Neural progenitor cell (in vitro differentiated cells): Measurements from ENCODE around the gene SLC46A2.

Experiments
- CTCF ChIP-seq: fragments of 200-600 bp; sonication (generic); IDR thresholded peaks from 2 replicates; pipeline ENCODE4 v1.5.1; 2017; ENCODE audit warnings: antibody characterized with exemption, mild to moderate bottlenecking
- EZH2 ChIP-seq: fragments of 200-600 bp; sonication (generic); IDR thresholded peaks from 2 replicates; pipeline ENCODE4 v1.6.1; 2017; ENCODE audit warnings: antibody characterized with exemption, mild to moderate bottlenecking, moderate library complexity
- EZH2phosphoT487 ChIP-seq: fragments of 200-600 bp; sonication (generic); IDR thresholded peaks from 2 replicates; pipeline ENCODE4 v1.6.1; 2017; ENCODE audit warnings: antibody characterized with exemption

- TF ChIP-seq EZH2, result no peak
- no peak for TF ChIP-seq CTCF
- TF ChIP-seq EZH2phosphoT487, result no peak
Observed at GRCh38 chr9:112856843-112857242, 33.8 kb downstream of the SLC46A2 start.
